GM12875 (cell line): ENCODE measurements around the gene STX12.
A peak's percentile ranks its signal among the peaks of the same experiment; 100 is the strongest.

Source experiments
- H3K4me3 ChIP-seq: one replicate; pipeline ENCODE4 v1.5.1; 2011; ENCODE audit warnings: low read depth, low read length, control low read depth
- TF ChIP-seq, protein P1 (sequence below): IDR thresholded peaks from 2 replicates; pipeline ENCODE4 v1.5.1; 2011; ENCODE audit warnings: low read depth, mild to moderate bottlenecking, control low read depth, inconsistent platforms, low read length, moderate library complexity, borderline replicate concordance; ENCODE audit not compliant: insufficient read depth

STX12 gene

DNA sequence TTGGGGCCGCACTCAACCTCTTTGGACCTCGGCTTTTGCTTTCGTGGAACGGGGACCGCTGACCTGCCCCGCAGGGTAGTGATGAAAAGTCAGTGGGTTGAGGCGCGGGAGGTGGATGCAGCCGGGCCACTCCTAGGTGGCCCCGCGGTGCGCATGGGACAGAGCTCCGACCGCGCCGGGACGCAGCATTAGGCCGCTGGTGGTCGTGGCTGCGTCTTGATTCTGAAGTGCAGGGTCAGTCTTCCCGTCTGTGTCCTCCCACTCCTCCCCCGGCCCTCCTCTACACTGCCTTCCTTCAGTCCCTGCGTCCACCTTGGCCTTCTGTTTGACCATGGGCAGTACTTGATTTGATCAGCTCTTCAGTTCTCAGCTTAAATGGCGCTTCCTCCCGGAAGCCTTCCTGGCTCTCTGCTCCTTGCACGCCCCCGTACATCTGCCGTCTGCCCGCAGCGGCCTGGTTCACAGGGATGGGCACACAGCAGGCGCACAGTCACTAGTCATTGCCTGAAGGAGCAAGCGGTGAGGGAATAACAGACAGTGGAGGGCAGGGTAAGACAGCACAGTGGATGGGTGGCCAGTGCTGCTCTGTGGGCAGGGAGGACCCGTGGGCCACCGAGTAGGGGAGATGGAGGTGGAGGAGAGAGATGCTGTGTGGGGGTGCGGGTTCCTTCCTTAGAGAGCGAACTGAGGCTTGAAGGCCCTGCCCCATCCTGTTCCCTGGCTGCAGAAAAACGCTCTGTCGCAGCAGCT lies 100.0 kb downstream of the STX12 start:
- H3K4me3 ChIP-seq = peak overlapping the region; percentile 74
- TF ChIP-seq, protein P1, sequence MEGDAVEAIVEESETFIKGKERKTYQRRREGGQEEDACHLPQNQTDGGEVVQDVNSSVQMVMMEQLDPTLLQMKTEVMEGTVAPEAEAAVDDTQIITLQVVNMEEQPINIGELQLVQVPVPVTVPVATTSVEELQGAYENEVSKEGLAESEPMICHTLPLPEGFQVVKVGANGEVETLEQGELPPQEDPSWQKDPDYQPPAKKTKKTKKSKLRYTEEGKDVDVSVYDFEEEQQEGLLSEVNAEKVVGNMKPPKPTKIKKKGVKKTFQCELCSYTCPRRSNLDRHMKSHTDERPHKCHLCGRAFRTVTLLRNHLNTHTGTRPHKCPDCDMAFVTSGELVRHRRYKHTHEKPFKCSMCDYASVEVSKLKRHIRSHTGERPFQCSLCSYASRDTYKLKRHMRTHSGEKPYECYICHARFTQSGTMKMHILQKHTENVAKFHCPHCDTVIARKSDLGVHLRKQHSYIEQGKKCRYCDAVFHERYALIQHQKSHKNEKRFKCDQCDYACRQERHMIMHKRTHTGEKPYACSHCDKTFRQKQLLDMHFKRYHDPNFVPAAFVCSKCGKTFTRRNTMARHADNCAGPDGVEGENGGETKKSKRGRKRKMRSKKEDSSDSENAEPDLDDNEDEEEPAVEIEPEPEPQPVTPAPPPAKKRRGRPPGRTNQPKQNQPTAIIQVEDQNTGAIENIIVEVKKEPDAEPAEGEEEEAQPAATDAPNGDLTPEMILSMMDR = no peak

DNA sequence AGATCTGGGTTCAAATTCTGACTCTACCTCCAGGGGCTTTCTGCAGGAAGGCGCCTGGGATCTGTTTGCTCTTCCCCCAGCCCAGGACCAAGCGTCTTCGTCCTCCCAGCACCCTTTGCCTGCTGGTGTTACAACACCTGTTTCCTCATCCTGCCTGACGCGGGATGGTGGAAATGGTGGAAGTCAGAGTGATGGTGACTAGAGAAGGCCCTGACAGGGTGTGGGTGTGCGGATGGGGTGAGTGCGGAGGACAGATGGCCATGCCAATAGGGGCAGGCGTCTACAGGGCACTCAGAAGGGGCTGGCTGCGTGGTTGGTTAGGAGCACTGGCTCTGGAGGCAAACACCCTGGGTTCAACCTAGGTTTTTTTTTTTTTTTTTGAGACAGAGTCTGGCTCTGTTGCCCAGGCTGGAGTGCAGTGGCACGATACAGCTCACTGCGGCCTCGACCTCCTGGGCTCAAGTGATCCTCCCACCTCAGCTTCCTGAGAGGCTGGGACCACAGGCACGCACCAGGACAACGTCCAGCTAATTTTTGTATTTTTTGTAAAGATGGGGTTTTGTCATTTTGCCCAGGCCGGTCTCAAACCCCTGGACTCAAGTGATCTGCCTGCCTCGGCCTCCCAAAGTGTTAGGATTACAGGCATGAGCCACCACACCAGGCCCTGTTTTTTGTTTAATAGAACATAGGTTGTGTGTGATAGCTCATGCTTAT lies 100.8 kb downstream of the STX12 start:
- TF ChIP-seq, protein P1 = no peak
- peak overlapping the region; percentile 74 for H3K4me3 ChIP-seq
